ENCODE data around the gene HMCN2.
"Not testable (repeated sequence)": the region's sequence is repeated elsewhere in the genome, so short reads cannot be mapped to it uniquely, and the experiment has no call there.

Gene HMCN2

DNA sequence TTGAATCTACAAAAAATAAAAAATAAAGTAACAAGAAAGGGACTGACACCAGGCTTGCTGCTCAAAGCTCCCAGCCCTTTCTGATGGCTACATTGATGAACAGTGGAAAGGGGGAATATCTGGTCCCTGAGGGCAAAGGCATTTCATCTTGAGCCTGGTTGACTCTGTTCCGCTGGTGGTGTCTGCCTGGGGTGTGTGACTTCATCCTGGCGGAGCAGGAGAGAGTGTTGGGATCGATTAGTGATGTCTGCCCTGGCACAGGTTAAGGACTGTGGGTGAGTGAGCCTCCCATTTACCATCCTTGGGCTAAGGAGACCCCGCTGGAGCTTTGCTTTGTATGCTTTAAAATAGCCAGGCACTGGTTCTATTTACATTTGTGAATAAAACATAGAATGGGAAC, 122.3 kb downstream of the HMCN2 start:
- DNase-seq (ENCODE audit: low read depth in 1 of 2, low spot score in 1 of 2): no peak

DNA sequence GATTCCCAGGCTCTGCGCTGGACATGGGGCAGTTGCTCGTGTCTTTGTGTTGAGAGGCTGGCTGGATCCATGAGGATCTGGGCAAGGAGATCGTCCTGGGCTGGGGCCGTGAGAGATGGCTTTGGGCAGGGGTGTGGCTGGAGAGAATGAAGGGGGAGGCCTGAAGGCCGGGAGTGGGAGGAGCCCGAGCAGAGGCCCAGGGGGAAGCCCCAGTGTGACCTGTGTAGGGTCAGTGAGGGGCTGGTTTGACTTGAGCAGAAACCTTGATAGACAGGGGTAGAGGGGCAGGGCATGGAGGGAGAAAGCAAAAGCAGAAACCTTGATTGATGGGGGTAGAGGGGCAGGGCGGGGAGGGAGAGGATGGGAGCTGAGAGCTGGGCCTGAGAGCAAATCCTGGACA, 124.8 kb downstream of the HMCN2 start:
- DNase-seq (ENCODE audit: low read depth in 1 of 2, low spot score in 1 of 2): no peak

DNA sequence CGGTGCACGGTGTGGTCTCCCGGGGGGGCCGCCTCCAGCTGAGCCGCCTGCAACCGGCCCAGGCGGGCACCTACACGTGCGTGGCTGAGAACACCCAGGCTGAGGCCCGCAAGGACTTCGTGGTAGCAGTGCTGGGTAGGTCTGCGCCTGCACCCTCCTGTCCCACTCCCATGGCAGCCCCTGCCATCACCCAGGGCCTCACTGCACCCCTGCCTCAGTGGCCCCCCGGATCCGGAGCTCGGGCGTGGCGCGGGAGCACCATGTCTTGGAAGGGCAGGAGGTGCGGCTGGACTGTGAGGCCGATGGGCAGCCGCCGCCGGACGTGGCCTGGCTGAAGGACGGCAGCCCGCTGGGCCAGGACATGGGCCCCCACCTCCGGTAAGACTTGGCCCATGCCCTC, 125.4 kb downstream of the HMCN2 start:
- DNase-seq (ENCODE audit: low read depth in 1 of 2, low spot score in 1 of 2): no peak

DNA sequence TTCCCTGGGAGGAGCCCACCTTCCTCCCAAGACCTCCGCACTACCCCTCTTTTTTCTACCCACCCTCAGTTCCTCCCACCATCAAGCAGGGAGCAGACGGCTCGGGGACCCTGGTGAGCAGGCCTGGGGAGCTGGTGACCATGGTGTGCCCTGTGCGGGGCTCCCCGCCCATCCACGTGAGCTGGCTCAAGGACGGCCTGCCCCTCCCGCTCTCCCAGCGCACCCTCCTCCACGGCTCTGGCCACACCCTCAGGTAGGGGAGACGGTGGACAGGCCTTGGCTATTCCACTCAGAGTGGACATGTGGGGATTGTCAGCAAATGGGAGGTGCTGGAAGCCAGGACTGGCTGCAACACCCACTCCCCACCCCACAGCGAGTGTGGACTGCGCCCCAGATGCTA, 126.3 kb downstream of the HMCN2 start:
- no peak for DNase-seq (ENCODE audit: low read depth in 1 of 2, low spot score in 1 of 2)

GRCh38 chr9:130393681-130394071, 128.1 kb downstream of the HMCN2 start:
- no peak for DNase-seq (ENCODE audit: low read depth in 1 of 2, low spot score in 1 of 2)

DNA sequence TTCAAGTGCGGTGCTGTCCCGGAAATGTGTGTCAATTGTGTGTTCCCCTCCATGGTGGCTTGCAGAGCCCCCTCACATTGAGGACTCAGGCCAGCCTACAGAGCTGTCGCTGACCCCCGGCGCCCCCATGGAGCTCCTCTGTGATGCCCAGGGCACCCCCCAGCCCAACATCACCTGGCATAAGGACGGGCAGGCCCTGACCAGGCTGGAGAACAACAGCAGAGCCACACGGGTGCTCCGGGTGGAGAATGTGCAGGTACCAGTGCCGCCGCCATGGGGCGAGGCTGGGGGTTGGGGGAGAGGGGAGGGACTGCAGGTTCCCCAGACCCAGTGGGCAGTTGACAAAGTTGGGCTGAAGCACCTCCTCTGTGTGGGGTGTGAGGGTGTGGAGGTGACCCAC, 128.8 kb downstream of the HMCN2 start:
- no peak for DNase-seq (ENCODE audit: low read depth in 1 of 2, low spot score in 1 of 2)

- DNase-seq (ENCODE audit: low read depth in 1 of 2, low spot score in 1 of 2): no peak
Observed at GRCh38 chr9:130394814-130395470, 129.4 kb downstream of the HMCN2 start.

GRCh38 chr9:130395810-130396435, 130.4 kb downstream of the HMCN2 start:
- no peak for DNase-seq (ENCODE audit: low read depth in 1 of 2, low spot score in 1 of 2)

- DNase-seq (ENCODE audit: low read depth in 1 of 2, low spot score in 1 of 2): no peak
Observed at GRCh38 chr9:130396581-130396980, 131.0 kb downstream of the HMCN2 start.

GRCh38 chr9:130398487-130399240, 133.1 kb downstream of the HMCN2 start:
- DNase-seq (ENCODE audit: low read depth in 1 of 2, low spot score in 1 of 2): no peak

GRCh38 chr9:130399768-130400167, 134.2 kb downstream of the HMCN2 start:
- DNase-seq (ENCODE audit: low read depth in 1 of 2, low spot score in 1 of 2): no peak

DNA sequence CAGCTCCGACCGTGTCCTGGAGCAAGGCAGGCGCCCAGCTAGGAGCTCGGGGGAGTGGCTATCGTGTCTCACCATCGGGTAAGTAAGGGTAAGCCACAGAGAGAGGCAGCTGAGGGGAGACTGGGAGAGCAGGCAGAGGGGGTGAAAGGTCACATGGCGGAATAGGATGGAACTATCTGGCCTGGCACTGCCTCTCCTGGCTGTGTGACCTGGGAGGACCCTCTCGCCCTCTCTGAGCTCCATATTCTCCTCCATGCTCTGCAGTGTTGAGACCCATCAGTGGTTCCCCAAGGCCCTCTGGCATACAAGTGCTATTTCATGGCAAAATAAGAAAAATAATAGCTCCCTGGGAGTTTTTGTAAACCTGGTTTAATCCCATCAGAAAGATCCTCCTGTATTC, 135.3 kb downstream of the HMCN2 start:
- no peak for DNase-seq (ENCODE audit: low read depth in 1 of 2, low spot score in 1 of 2)

DNA sequence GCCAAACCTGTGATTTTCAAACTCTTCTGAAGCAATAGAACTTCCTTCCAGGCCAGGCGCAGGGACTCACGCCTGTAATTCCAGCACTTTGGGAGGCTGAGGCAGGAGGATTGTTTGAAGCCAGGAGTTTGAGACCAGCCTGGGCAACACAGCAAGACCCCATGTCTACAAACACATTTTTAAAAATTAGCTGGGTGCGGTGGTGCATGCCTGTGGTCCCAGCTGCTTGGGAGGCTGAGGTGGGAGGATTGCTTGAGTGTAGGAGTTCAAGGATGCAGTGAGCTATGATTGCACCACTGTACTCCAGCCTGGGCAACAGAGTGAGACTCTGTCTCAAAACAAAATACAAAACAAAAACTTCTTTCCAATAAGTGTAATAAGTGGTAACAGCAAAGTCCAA, 136.2 kb downstream of the HMCN2 start:
- DNase-seq (ENCODE audit: low read depth in 1 of 2, low spot score in 1 of 2): not testable (repeated sequence)

GRCh38 chr9:130402243-130402642, 136.7 kb downstream of the HMCN2 start:
- DNase-seq (ENCODE audit: low read depth in 1 of 2, low spot score in 1 of 2): no peak

GRCh38 chr9:130402645-130403440, 137.3 kb downstream of the HMCN2 start:
- DNase-seq (ENCODE audit: low read depth in 1 of 2, low spot score in 1 of 2): no peak

DNA sequence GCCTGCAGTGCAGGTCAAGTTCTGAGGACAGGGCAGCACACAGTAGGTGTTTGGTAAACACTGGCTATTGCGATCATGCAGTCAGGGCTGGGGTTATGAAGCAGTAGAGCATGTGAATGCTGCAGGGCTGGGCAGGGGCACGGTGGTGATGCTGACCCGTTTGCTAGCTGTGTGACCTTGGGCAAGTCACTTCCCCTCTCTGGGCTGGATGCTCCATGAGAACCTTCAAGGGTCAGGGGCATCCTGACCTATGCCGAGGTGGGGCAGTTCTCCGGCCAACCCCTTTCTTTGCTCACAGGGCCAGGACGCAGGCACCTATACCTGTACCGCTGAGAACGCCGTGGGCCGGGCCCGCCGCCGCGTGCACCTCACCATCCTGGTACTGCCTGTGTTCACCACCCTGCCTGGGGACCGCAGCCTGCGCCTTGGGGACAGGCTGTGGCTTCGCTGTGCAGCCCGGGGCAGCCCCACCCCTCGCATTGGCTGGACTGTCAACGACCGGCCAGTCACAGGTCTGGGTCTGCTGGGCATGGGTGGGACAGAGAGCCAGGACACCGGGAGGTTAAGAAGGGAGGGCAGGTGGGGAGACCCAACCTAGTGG, 140.2 kb downstream of the HMCN2 start:
- DNase-seq (ENCODE audit: low read depth in 1 of 2, low spot score in 1 of 2): no peak

GRCh38 chr9:130406278-130406895, 140.8 kb downstream of the HMCN2 start:
- DNase-seq (ENCODE audit: low read depth in 1 of 2, low spot score in 1 of 2): no peak

DNA sequence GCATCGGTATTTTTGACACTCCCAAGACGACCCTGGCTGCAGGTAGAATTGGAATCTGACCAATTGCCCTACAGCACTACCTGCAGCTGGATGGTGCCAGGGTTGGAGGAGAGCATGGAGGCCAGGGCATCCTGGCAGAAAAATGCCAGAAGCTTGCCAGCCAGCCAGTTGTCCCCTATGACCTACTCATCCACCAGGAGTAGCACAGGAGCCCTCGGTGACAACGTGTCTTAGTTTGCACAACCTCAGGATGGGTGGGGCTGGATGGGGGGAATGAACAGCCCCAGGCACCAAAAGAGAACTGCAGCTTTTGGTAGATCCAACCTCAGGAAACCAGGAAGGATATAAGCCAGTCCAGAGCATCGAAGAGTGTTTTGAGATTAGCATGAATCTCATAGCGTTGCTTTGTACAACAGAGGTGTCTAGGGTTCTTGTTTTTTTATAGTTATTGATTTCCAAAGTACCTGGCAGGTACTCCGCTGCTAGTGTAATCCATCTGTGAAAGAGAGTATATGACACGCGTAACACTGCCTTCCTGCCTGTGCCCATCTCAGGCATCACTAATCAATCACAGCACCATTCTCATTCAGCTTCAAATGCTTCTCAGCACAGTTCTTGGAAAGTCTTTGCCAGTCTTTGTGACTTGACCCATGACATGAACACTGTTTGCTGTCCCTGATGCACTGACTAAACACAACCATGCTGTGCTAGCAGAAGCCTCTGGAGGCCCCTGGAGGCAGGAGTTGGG, 142.5 kb downstream of the HMCN2 start:
- DNase-seq (ENCODE audit: low read depth in 1 of 2, low spot score in 1 of 2): no peak

DNA sequence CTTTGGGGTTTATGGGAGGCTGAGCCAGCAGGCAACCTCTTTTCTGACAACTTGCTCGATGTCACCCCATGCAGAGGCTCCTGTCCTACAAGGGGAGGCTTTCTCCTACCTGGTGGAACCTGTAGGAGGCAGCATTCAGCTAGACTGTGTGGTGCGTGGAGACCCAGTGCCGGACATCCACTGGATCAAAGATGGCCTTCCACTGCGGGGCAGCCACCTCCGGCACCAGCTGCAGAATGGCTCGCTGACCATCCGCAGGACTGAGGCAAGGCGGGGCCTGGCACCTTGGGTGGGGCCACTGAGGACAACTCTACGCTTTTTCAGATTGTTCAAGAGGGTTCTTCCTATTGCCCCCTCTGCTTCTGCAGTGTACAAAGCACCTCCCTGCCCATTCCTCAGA, 143.1 kb downstream of the HMCN2 start:
- DNase-seq (ENCODE audit: low read depth in 1 of 2, low spot score in 1 of 2): no peak

DNA sequence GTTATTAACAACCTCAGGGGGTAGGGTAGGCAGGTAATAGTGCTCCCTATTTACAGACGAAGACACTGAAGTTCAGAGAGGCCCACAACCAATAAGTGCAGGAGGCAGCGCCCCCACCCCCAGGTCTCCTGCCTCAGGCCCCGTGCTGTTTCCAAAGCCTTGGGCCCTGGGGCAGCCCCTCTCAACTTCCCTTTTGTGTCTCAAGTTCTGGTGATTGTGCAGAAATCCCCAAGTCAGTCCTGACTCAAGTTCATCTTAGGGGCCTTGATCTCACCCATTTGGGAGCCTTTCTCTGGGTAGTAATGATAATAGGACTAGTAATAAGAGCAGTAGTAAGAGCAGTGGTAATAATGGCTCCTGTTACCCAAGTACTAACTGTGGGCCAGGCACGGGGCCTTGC, 143.7 kb downstream of the HMCN2 start:
- no peak for DNase-seq (ENCODE audit: low read depth in 1 of 2, low spot score in 1 of 2)

All from stimulated activated CD4-positive, alpha-beta T cell treated with anti-CD3 and anti-CD28 coated beads, Interleukin-15, amount 100 ng/mL, for 1 hour (primary cell).